Measurements from ENCODE around the gene COQ8A. TPM values are rescaled to one million over a fixed set of nuclear protein-coding genes. Genes with fewer than 3 reads are reported as not detected.

Gene COQ8A
- total RNA-seq, 1 donor = 14.1 TPM

- no peaks in the 10 kb centered on the region for H3K36me3 ChIP-seq (ENCODE audit: insufficient read depth, low read length)
- no peaks in the 10 kb centered on the region for H3K4me1 ChIP-seq (ENCODE audit: insufficient read depth, low read length)
Measured at GRCh38 chr1:226986496-226987178, 46.5 kb downstream of the COQ8A start.

GRCh38 chr1:226987179-226987536 lies 47.1 kb downstream of the COQ8A start:
- Histone ChIP-seq H3K9me3 (ENCODE audit: low read depth, low read length) (no peaks in the 10 kb centered on the region), H3K4me2 (ENCODE audit: insufficient read depth, low read length) (no peak overlapping the region), H3K36me3 (ENCODE audit: insufficient read depth, low read length) (no peaks in the 10 kb centered on the region), H4K20me1 (ENCODE audit: insufficient read depth, low read length) (no peaks in the 10 kb centered on the region), H3K4me3 (ENCODE audit: insufficient read depth, low read length) (no peak overlapping the region), H3K79me2 (ENCODE audit: insufficient read depth, low read length) (no peaks in the 10 kb centered on the region), H3K4me1 (ENCODE audit: insufficient read depth, low read length) (no peaks in the 10 kb centered on the region), H2AFZ (ENCODE audit: low read length) (no peak overlapping the region), H3K27ac (ENCODE audit: low read depth, low read length) (no peak overlapping the region), H3K27me3 (ENCODE audit: insufficient read depth, low read length) (no peaks in the 10 kb centered on the region)
- no peak for TF ChIP-seq CTCF (IDR thresholded peaks at IDR 0.05; ENCODE audit: extremely low read depth, low read depth, low read length)
- DNase-seq (ENCODE audit: insufficient read length, low spot score, missing footprints) = no peak

More at GRCh38 chr1:226986496-226987178, 46.5 kb downstream of the COQ8A start:
- no peaks in the 10 kb centered on the region for H3K27me3 ChIP-seq (ENCODE audit: insufficient read depth, low read length)
- no peak overlapping the region for H2AFZ ChIP-seq (ENCODE audit: low read length)
- no peak overlapping the region for H3K27ac ChIP-seq (ENCODE audit: low read depth, low read length)
- H4K20me1 ChIP-seq (ENCODE audit: insufficient read depth, low read length) = no peaks in the 10 kb centered on the region
- H3K9me3 ChIP-seq (ENCODE audit: low read depth, low read length) = no peaks in the 10 kb centered on the region
- no peak for TF ChIP-seq CTCF (IDR thresholded peaks at IDR 0.05; ENCODE audit: extremely low read depth, low read depth, low read length)
- H3K4me3 ChIP-seq (ENCODE audit: insufficient read depth, low read length) = no peak overlapping the region
- no peaks in the 10 kb centered on the region for H3K79me2 ChIP-seq (ENCODE audit: insufficient read depth, low read length)
- DNase-seq (ENCODE audit: insufficient read length, low spot score, missing footprints) = no peak
- H3K4me2 ChIP-seq (ENCODE audit: insufficient read depth, low read length) = no peak overlapping the region

- H3K4me1 ChIP-seq (ENCODE audit: insufficient read depth, low read length) = no peaks in the 10 kb centered on the region
- H3K27me3 ChIP-seq (ENCODE audit: insufficient read depth, low read length) = no peaks in the 10 kb centered on the region
- no peaks in the 10 kb centered on the region for H4K20me1 ChIP-seq (ENCODE audit: insufficient read depth, low read length)
- H3K27ac ChIP-seq (ENCODE audit: low read depth, low read length) = no peak overlapping the region
- H3K36me3 ChIP-seq (ENCODE audit: insufficient read depth, low read length) = peaks cover 3% of the 10 kb centered on the region
- H3K4me3 ChIP-seq (ENCODE audit: insufficient read depth, low read length) = no peak overlapping the region
- no peak overlapping the region for H3K4me2 ChIP-seq (ENCODE audit: insufficient read depth, low read length)
- no peak for TF ChIP-seq CTCF (IDR thresholded peaks at IDR 0.05; ENCODE audit: extremely low read depth, low read depth, low read length)
- no peak overlapping the region for H2AFZ ChIP-seq (ENCODE audit: low read length)
- H3K79me2 ChIP-seq (ENCODE audit: insufficient read depth, low read length) = no peaks in the 10 kb centered on the region
- DNase-seq (ENCODE audit: insufficient read length, low spot score, missing footprints) = no peak
- no peaks in the 10 kb centered on the region for H3K9me3 ChIP-seq (ENCODE audit: low read depth, low read length)
Measured at GRCh38 chr1:226987623-226988333, 47.7 kb downstream of the COQ8A start.

GRCh38 chr1:226988334-226988666 lies 48.2 kb downstream of the COQ8A start:
- Histone ChIP-seq H3K36me3 (ENCODE audit: insufficient read depth, low read length) (peaks cover 3% of the 10 kb centered on the region), H2AFZ (ENCODE audit: low read length) (no peak overlapping the region), H3K27me3 (ENCODE audit: insufficient read depth, low read length) (no peaks in the 10 kb centered on the region), H3K27ac (ENCODE audit: low read depth, low read length) (no peak overlapping the region), H3K79me2 (ENCODE audit: insufficient read depth, low read length) (no peaks in the 10 kb centered on the region), H4K20me1 (ENCODE audit: insufficient read depth, low read length) (no peaks in the 10 kb centered on the region), H3K9me3 (ENCODE audit: low read depth, low read length) (no peaks in the 10 kb centered on the region), H3K4me2 (ENCODE audit: insufficient read depth, low read length) (no peak overlapping the region), H3K4me1 (ENCODE audit: insufficient read depth, low read length) (no peaks in the 10 kb centered on the region), H3K4me3 (ENCODE audit: insufficient read depth, low read length) (no peak overlapping the region)
- peak; percentile 48 for DNase-seq (ENCODE audit: insufficient read length, low spot score, missing footprints)
- TF ChIP-seq CTCF (IDR thresholded peaks at IDR 0.05; ENCODE audit: extremely low read depth, low read depth, low read length) = no peak

All from osteoblast (primary cell).